ENCODE data around the gene TDRD7.

GRCh38 chr9:97412626-97413385, 910 bp downstream of the TDRD7 start:
- TF ChIP-seq CTCF (IDR thresholded peaks at IDR 0.05) (no peak), POLR2A (IDR thresholded peaks at IDR 0.05) (no peak)
